Skeletal muscle cell (primary cell): ENCODE results near the gene XYLT1.
"Not testable (repeated sequence)": the region's sequence is repeated elsewhere in the genome, so short reads cannot be mapped to it uniquely, and the experiment has no call there.

Experiments
- DNase-seq: peaks from one replicate; pipeline ENCODE4 v3.0.0-alpha.2; 2010; ENCODE audit warnings: low read depth
- H3K4me3 ChIP-seq: 2 replicates; pipeline ENCODE4 v1.5.1; 2011; ENCODE audit warnings: low read depth, mild to moderate bottlenecking, control low read depth, low read length, moderate library complexity

Gene XYLT1

DNA sequence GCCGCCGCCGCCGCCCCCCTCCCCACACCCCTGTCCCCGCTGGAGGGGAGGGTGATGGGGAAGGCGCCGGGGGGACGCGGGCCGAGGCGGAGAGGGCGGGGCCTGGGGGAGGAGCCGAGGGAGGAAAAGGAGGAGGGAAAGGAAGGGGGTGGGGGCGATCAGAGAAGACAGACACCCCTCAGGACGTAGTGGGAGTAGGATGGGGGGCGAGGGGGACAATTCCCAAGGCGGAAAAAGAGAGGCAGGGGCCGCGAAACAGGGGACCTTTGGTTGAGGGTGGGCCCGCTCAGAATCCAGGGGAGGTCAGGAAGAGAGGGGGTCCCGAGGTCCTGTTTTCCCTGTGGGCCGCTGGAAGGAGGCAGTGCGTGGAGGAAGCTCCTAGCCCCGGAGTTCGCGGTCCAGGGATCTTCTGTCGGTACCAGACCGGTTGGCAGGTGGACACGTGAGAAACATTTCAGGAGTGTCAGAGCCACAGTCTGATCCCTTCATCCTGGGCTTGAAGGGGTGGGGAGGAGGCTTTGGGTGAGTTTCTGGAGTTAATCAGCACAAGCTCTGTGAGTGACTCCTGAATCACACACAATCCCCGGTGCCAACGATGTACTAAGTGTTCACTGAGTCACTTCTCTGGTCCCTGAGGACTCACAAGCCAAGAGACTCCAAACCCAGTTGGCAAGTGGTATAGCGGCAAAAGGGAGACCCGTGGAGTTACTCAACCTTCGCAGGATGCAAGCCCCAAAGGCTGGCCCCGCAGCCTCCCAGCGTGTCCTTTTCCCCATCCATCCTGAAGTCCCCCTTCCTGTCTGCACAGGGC is at the start of gene XYLT1:
XYLT1 (minus strand) TSS at position 53 of the 811 bp plus-strand sequence. CDS start 164 bp downstream, outside the sequence.
- H3K4me3 ChIP-seq: peak within 1 kb of the TSS; percentile 91
- DNase-seq: peak; percentile 95

GRCh38 chr16:17520111-17520510 is 49.4 kb upstream of the XYLT1 start:
- no peak overlapping the region for H3K4me3 ChIP-seq
- DNase-seq: no peak

DNA sequence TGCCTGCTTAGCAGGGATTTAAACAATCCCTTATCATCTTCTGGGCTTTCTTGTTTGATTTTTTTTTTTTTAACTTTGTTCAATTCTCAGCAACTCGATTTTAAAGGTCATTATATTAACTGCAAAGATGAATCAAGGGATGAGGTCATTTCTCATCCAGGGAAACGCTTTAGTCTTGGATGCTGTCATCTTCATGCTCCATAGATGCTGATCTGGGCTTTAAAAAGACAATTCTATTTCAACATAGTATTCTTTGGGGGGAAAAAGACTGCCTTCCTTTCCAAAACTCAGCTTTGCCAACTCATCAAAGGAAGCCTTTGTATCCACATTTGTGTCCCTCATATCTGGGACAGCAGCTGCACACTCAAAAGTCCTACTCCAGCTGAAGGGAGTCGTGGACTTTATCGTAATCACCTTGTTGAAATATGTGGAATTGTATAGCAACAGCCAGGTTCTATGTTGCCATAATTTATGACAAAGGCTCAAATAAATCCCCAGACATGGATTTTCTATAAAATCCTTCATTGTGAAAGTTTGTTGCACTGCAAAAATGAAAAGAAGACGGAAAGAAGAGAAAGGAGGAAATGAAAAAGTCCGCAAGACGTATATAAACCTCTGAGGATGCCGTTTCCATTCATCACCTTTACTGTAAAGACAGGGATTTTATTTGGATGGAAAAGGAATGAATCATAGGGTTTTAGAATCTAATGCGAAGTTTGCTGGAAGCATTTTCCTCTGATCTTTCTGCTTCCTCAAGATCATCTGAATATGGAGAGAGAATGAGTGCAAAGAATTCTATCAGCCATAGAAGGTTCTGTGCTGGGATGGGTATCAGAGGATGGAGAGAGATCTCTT is 48.6 kb upstream of the XYLT1 start:
- no peak overlapping the region for H3K4me3 ChIP-seq
- peak; percentile 38 for DNase-seq

DNA sequence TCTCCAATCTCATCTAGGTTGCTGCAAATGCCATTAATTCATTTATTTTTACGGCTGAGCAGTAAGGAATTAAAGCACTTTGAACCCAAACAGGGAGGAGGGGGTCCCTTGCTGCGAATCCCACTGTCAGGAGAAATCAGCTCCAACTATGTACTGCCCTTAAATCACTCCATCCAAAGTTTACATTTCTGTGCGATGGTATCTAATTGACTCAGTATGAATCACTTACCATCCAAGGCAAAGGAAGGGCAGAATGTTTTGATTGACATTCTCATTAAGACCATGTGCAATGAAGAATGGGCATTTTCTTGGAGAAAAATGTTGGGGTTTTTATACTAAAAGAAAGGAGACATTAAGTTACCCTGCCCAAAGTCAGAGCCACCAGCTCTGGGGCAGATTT is 47.7 kb upstream of the XYLT1 start:
- no peak for DNase-seq
- no peak overlapping the region for H3K4me3 ChIP-seq

DNA sequence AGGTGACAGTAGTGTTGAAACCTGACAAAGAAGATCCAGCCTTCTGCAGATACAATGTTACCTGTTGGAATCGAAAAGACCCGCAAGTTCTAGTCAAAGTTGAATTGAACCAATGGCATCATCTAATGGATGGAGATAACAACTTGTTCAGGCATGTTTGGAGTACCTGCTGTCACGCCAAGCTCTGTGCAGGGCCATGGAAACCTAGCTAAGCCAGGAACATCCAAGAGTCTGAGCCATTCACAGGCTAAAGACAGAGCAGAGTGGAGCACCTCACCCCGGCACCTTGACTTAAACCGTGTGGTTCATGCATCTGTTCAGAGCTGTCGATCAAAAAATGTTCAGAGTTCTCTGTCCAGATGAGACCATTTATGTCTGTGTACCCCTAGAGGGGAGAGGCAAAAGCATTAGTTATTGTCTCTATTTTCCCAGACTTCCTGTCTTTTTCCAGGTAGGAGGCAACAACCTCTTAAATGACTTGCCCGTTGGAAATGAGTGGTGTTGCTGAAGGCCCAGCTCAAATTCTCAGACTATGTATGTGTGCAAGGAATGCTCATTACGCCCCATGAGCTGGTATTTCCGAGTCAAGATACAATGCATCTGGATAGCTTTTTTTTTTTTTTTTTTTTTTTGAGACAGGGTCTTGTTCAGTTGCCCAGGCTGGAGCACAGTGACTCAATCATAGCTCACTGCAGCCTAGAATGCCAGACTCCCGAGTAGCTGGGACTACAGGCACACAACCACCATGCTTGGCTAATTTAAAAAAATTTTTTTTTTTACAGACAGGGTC is 44.9 kb upstream of the XYLT1 start:
- no peak for DNase-seq
- no peak overlapping the region for H3K4me3 ChIP-seq

GRCh38 chr16:17512636-17513220 is 42.0 kb upstream of the XYLT1 start:
- H3K4me3 ChIP-seq: no peak overlapping the region
- DNase-seq: no peak

- DNase-seq: no peak
- no peak overlapping the region for H3K4me3 ChIP-seq
These were observed 40.6 kb upstream of the XYLT1 start for GRCh38 chr16:17511340-17511739.

- H3K4me3 ChIP-seq: no peak overlapping the region
- DNase-seq: no peak
These were observed 39.8 kb upstream of the XYLT1 start for GRCh38 chr16:17510567-17510966.

- DNase-seq: no peak
- H3K4me3 ChIP-seq: no peak overlapping the region
These were observed 38.4 kb upstream of the XYLT1 start for GRCh38 chr16:17509194-17509593.

DNA sequence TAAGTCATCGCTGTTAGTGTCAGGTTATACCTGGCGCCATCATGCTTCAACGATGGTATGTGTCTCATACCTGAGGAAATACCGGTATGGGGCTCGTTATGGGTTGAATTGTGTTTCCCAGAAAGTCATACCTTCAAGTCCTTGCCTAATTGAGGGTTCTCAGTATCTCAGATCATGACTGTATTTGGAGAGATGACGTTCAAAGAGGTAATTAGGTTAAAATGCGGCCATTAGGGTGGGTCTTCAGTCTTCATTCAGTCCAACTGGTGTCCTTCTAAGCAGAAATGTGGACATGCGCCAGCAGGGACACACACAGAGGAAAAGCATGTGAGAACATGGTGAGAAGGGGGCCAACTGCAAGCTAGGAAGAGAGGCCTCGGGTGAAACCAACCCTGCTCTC is 37.5 kb upstream of the XYLT1 start:
- no peak for DNase-seq
- H3K4me3 ChIP-seq: no peak overlapping the region

DNA sequence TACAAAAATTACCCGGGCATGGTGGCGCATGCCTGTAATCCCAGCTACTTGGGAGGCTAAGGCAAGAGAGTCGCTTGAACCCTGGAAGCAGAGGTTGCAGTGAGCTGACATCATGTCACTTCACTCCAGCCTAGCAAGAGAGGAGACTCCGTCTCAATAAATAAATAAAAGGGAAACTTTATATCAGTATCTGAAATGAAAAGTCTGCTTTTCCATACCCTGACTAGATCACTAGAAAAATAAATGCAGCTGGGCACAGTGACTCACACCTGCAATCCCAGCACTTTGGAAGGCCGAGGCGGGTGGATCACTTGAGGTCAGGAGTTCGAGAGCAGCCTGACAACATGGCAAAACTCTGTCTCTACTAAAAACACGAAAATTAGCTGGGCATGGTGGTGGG is 36.8 kb upstream of the XYLT1 start:
- DNase-seq, H3K4me3 ChIP-seq: not testable (repeated sequence)

- H3K4me3 ChIP-seq, DNase-seq: not testable (repeated sequence)
These were observed 35.1 kb upstream of the XYLT1 start for GRCh38 chr16:17505828-17506227.

GRCh38 chr16:17504050-17504449 is 33.3 kb upstream of the XYLT1 start:
- H3K4me3 ChIP-seq: no peak overlapping the region
- no peak for DNase-seq

DNA sequence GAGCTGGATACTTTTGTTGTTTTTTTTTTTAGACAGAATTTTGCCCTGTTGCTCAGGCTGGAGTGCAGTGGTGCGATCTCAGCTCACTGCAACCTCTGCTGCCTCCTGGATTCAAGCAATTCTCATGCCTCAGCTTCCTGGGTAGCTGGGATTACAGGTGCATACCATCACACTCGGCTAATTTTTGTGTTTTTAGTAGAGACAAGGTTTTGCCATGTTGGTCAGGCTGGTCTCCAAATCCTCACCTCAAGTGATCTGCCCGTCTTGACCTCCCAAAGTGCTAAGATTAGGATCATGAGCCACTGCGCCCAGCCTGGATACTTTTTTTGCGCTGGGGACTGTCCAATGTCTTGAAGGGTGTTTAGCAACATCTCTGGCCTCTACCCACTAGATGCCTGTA is 32.6 kb upstream of the XYLT1 start:
- DNase-seq: no peak
- no peak overlapping the region for H3K4me3 ChIP-seq

DNA sequence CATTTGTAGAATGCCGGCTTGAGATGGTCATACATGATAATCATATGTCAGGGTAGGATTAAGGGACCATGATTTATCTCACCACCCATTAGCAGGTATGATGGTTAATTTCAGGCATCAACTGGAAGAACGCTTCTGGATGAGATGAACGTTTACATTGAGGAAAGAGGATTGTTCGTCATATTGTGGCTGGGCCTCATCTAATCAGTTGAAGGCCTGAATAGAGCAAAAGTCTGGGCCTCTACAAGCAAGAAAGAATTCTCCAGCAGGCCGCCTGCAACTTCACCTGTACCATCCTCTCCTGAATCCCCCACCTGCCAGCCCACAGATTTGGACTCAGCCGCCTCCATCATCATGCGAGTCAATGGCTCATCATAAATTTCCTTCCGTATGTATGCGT is 30.6 kb upstream of the XYLT1 start:
- no peak for DNase-seq
- H3K4me3 ChIP-seq: no peak overlapping the region

- DNase-seq: no peak
- H3K4me3 ChIP-seq: no peak overlapping the region
These were observed 28.6 kb upstream of the XYLT1 start for GRCh38 chr16:17499223-17499902.

DNA sequence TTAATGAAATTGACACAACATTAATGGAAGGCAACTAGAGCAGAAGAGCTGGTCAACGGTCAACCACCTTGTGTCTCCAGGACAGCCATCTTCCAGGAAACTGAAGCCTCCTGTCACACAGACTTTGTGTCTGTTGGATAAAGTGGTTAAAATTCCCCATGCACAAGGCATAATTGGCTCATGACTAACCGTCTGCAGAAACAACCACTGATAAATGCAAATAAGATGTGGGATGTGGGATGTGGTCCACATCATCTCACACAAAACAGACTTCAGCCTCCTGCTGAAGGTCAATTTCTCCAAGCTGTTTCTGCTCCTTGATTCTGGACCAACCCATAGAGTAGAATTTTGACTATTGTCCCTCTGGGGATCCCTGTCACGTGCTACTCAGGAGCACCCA is 26.9 kb upstream of the XYLT1 start:
- no peak overlapping the region for H3K4me3 ChIP-seq
- no peak for DNase-seq

DNA sequence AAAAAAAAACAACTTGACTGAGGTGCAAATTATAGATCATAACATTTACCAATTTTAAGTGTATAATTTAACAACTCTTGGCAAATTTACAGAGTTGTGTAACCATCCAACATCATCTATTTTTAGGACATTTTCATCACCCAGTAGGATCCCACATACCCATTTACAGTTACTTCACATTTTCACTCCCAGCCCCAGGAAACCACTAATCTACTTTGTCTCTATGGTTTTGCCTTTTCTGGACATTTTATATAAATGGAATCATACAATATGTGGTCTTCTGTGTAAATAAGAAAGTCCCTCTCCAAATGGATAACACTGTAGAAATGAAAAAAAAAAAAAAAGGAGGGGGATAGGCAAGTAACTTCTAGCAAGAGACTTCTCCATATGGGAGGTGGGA is 26.1 kb upstream of the XYLT1 start:
- DNase-seq: no peak
- H3K4me3 ChIP-seq: no peak overlapping the region

DNA sequence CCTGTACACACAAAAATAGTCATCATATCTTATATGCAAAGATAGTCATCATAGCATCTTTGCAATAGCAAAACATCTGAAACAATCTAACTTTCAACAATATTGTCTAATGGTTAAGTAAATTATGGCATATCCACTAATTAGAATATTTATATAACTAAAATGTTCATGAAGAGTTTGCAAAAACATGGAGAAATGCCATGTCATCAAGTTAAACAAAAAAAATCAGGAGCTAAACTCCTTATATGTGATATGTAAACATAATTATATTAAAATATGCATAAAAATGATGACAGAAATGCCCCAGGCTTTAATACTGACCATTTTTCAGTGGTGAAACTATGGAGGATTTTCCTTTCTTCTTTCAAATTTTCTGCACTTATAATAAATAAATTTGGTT is 22.3 kb upstream of the XYLT1 start:
- no peak for DNase-seq
- no peak overlapping the region for H3K4me3 ChIP-seq
